Measurements from ENCODE around the gene POM121L2.

POM121L2 gene

GRCh38 chr6:27312146-27312949 is at the start of gene POM121L2:
TSS of gene POM121L2 (minus strand) at chr6:27312273. CDS start at chr6:27312170, 103 bp downstream.
- DNase-seq (ENCODE audit: low read depth) = no peak

GRCh38 chr6:27359231-27359630 is 47.2 kb upstream of the POM121L2 start:
- no peak for DNase-seq (ENCODE audit: low read depth)

GRCh38 chr6:27358786-27359185 is 46.7 kb upstream of the POM121L2 start:
- no peak for DNase-seq (ENCODE audit: low read depth)

GRCh38 chr6:27352850-27353249 is 40.8 kb upstream of the POM121L2 start:
- DNase-seq (ENCODE audit: low read depth) = no peak

GRCh38 chr6:27334141-27334540 is 22.1 kb upstream of the POM121L2 start:
- DNase-seq (ENCODE audit: low read depth) = no peak

GRCh38 chr6:27333642-27334040 is 21.6 kb upstream of the POM121L2 start:
- no peak for DNase-seq (ENCODE audit: low read depth)

GRCh38 chr6:27332692-27333641 is 20.9 kb upstream of the POM121L2 start:
- no peak for DNase-seq (ENCODE audit: low read depth)

GRCh38 chr6:27327023-27327738 is 15.1 kb upstream of the POM121L2 start:
- DNase-seq (ENCODE audit: low read depth) = no peak

- DNase-seq (ENCODE audit: low read depth) = no peak
Measured at GRCh38 chr6:27321901-27322300, 9.8 kb upstream of the POM121L2 start.

GRCh38 chr6:27321370-27321769 is 9.3 kb upstream of the POM121L2 start:
- DNase-seq (ENCODE audit: low read depth) = no peak

- no peak for DNase-seq (ENCODE audit: low read depth)
Measured at GRCh38 chr6:27318973-27319372, 6.9 kb upstream of the POM121L2 start.

- DNase-seq (ENCODE audit: low read depth) = no peak
Measured at GRCh38 chr6:27314046-27314445, 2.0 kb upstream of the POM121L2 start.

GRCh38 chr6:27312950-27313271 is 838 bp upstream of the POM121L2 start:
- DNase-seq (ENCODE audit: low read depth) = no peak

GRCh38 chr6:27311806-27312145 is 297 bp downstream of the POM121L2 start:
- DNase-seq (ENCODE audit: low read depth) = no peak

GRCh38 chr6:27303613-27304272 is 8.3 kb downstream of the POM121L2 start:
- no peak for DNase-seq (ENCODE audit: low read depth)

GRCh38 chr6:27297857-27298730 is 14.0 kb downstream of the POM121L2 start:
- DNase-seq (ENCODE audit: low read depth) = no peak

GRCh38 chr6:27297484-27297856 is 14.6 kb downstream of the POM121L2 start:
- no peak for DNase-seq (ENCODE audit: low read depth)

GRCh38 chr6:27296106-27296783 is 15.8 kb downstream of the POM121L2 start:
- DNase-seq (ENCODE audit: low read depth) = no peak

GRCh38 chr6:27295301-27296079 is 16.6 kb downstream of the POM121L2 start:
- no peak for DNase-seq (ENCODE audit: low read depth)

GRCh38 chr6:27294409-27294808 is 17.7 kb downstream of the POM121L2 start:
- no peak for DNase-seq (ENCODE audit: low read depth)

All from GM04504 (cell line).